Trophoblast cell (in vitro differentiated cells and primary cell): ENCODE data around the gene ANKS6.

ENCODE experiments used
- DNase-seq, 2 donors: peaks; one replicate each; pipeline ENCODE4 v3.0.0-alpha.2; 2016
- H2AFZ ChIP-seq: 2 replicates; pipeline ENCODE4 v1.6.1; 2013; ENCODE audit warnings: low read length, moderate library complexity, mild to moderate bottlenecking; ENCODE audit not compliant: insufficient read depth, poor library complexity
- H2AK5ac ChIP-seq: 2 replicates; pipeline ENCODE4 v1.6.1; 2013; ENCODE audit warnings: mild to moderate bottlenecking, low read length
- H2BK120ac ChIP-seq: 2 replicates; pipeline ENCODE4 v1.6.1; 2013; ENCODE audit warnings: low read length, mild to moderate bottlenecking, moderate library complexity; ENCODE audit not compliant: insufficient read depth, poor library complexity
- H2BK12ac ChIP-seq: 2 replicates; pipeline ENCODE4 v1.6.1; 2013; ENCODE audit warnings: mild to moderate bottlenecking, low read length, moderate library complexity
- H2BK5ac ChIP-seq: 2 replicates; pipeline ENCODE4 v1.6.1; 2013; ENCODE audit warnings: low read length, low read depth, moderate library complexity, mild to moderate bottlenecking; ENCODE audit not compliant: poor library complexity
- H3K14ac ChIP-seq: 2 replicates; pipeline ENCODE4 v1.6.1; 2013; ENCODE audit warnings: mild to moderate bottlenecking, low read length
- H3K18ac ChIP-seq: 2 replicates; pipeline ENCODE4 v1.6.1; 2013; ENCODE audit warnings: mild to moderate bottlenecking, low read length
- H3K23ac ChIP-seq: 2 replicates; pipeline ENCODE4 v1.6.1; 2013; ENCODE audit warnings: low read length
- H3K27ac ChIP-seq: 2 replicates; pipeline ENCODE4 v1.5.1; 2013; ENCODE audit warnings: low read depth, mild to moderate bottlenecking, inconsistent platforms, low read length, moderate library complexity
- H3K27me3 ChIP-seq: 2 replicates; pipeline ENCODE4 v1.6.1; 2013; ENCODE audit warnings: inconsistent platforms, mild to moderate bottlenecking, low read length, moderate library complexity; ENCODE audit not compliant: insufficient read depth
- H3K36me3 ChIP-seq, 2 experiments: 1 replicate in 1 of 2; 2 replicates in 1 of 2; pipeline ENCODE4 v1.6.1; 2013; ENCODE audit warnings: low read length in 2 of 2, mild to moderate bottlenecking in 2 of 2, moderate library complexity in 1 of 2; ENCODE audit not compliant: insufficient read depth in 2 of 2, control insufficient read depth in 1 of 2
- H3K4ac ChIP-seq: 2 replicates; pipeline ENCODE4 v1.6.1; 2013; ENCODE audit warnings: low read depth, mild to moderate bottlenecking, low read length, moderate library complexity
- H3K4me1 ChIP-seq, 2 experiments: 1 replicate in 1 of 2; 2 replicates in 1 of 2; pipeline ENCODE4 v1.6.1; 2013; ENCODE audit warnings: low read length in 2 of 2, mild to moderate bottlenecking in 2 of 2, moderate library complexity in 1 of 2; ENCODE audit not compliant: insufficient read depth in 2 of 2, control insufficient read depth in 1 of 2
- H3K4me2 ChIP-seq: 2 replicates; pipeline ENCODE4 v1.6.1; 2013; ENCODE audit warnings: inconsistent platforms, mild to moderate bottlenecking, low read length, moderate library complexity
- H3K4me3 ChIP-seq: 2 replicates; pipeline ENCODE4 v1.5.1; 2013; ENCODE audit warnings: mild to moderate bottlenecking, low read depth, low read length, inconsistent platforms
- H3K79me1 ChIP-seq: one replicate; pipeline ENCODE4 v1.6.1; 2013; ENCODE audit warnings: low read length
- H3K79me2 ChIP-seq: 2 replicates; pipeline ENCODE4 v1.6.1; 2013; ENCODE audit warnings: low read length, mild to moderate bottlenecking; ENCODE audit not compliant: control insufficient read depth, insufficient read depth, poor library complexity
- H3K9ac ChIP-seq: 2 replicates; pipeline ENCODE4 v1.6.1; 2013; ENCODE audit warnings: mild to moderate bottlenecking, low read length
- H3K9me3 ChIP-seq: 2 replicates; pipeline ENCODE4 v1.6.1; 2013; ENCODE audit warnings: low read depth, mild to moderate bottlenecking, control low read depth, inconsistent platforms, low read length; ENCODE audit not compliant: insufficient read depth
- H4K12ac ChIP-seq: 2 replicates; pipeline ENCODE4 v1.6.1; 2013; ENCODE audit warnings: low read depth, mild to moderate bottlenecking, low read length, moderate library complexity
- H4K8ac ChIP-seq: 2 replicates; pipeline ENCODE4 v1.6.1; 2013; ENCODE audit warnings: low read depth, mild to moderate bottlenecking, low read length, moderate library complexity
- H4K91ac ChIP-seq: one replicate; pipeline ENCODE4 v1.6.1; 2013; ENCODE audit warnings: low read depth, mild to moderate bottlenecking, low read length, moderate library complexity
- WGBS: extraction: QIAGEN DNeasy Blood & Tissue Kit; methylation state at CpG from one replicate; pipeline ENCODE4 v1.1.7; 2013; ENCODE audit warnings: missing lambda C conversion rate; ENCODE audit not compliant: insufficient read length, insufficient coverage; ENCODE audit errors: extremely low coverage; 5-methylcytosine and 5-hydroxymethylcytosine counted together

Gene ANKS6

DNA sequence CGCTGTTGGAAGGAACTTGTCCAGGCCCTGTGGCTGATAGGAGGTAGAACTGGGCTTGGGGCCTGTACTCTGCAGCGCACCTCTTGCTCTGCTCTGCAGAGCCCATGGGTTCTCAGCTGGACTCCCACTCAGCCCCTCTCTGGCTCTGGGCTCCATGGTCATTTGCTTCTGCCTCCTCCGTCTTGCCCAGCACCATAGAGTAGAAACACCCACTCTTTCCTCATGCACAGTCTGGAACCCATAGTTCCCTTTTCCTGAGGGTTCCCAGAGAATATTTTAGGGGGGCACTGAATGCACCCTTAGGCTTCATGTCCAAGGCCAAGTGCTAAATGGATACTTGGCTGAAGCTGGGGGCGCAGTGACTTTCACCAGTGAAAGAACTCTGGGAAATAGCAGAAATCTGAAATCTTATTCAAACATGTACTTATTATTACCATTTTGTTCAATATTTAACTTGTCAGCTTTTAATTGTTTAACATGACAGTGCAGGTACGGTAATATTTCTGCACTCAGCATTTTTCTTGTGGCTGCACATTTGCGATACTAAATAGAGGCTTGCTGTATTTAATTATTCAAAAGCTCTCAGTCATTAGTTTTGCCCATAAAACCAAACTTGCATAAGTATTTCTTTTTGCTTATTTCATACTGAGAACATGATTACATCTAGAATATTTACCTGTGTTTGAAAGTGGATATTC, 42.7 kb upstream of the ANKS6 start:
- WGBS = no CpG with 5 or more reads among the region's 6 CpGs

GRCh38 chr9:98838155-98838867, 42.0 kb upstream of the ANKS6 start:
- Histone ChIP-seq H3K23ac (no peak overlapping the region), H3K4me1 (no peaks in the 10 kb centered on the region), H3K14ac (no peak overlapping the region), H3K9ac (no peak overlapping the region), H2AFZ (no peak overlapping the region), H3K4ac (no peak overlapping the region), H2AK5ac (no peak overlapping the region), H3K4me2 (no peak overlapping the region), H3K36me3 (no peaks in the 10 kb centered on the region), H4K91ac (no peak overlapping the region), H3K79me2 (no peaks in the 10 kb centered on the region), H3K9me3 (no peaks in the 10 kb centered on the region), H2BK120ac (no peak overlapping the region), H3K4me3 (no peak overlapping the region), H4K8ac (no peak overlapping the region), H4K12ac (no peak overlapping the region), H3K18ac (no peak overlapping the region), H2BK12ac (no peak overlapping the region), H2BK5ac (no peak overlapping the region), H3K27ac (no peak overlapping the region), H3K27me3 (no peaks in the 10 kb centered on the region), H3K79me1 (no peaks in the 10 kb centered on the region)
- no peak for DNase-seq
- WGBS = no CpG with 5 or more reads among the region's 6 CpGs

More for the DNA sequence above, 42.7 kb upstream of the ANKS6 start:
- no peaks in the 10 kb centered on the region for H3K9me3 ChIP-seq
- no peaks in the 10 kb centered on the region for H3K36me3 ChIP-seq
- H3K23ac ChIP-seq = no peak overlapping the region
- no peak overlapping the region for H4K91ac ChIP-seq
- no peak overlapping the region for H4K12ac ChIP-seq
- no peak overlapping the region for H3K9ac ChIP-seq
- no peak overlapping the region for H2BK5ac ChIP-seq
- no peaks in the 10 kb centered on the region for H3K27me3 ChIP-seq
- no peak overlapping the region for H2AFZ ChIP-seq
- H2BK120ac ChIP-seq = no peak overlapping the region
- no peak overlapping the region for H2BK12ac ChIP-seq
- no peaks in the 10 kb centered on the region for H3K4me1 ChIP-seq
- no peak overlapping the region for H3K4me2 ChIP-seq
- no peak overlapping the region for H3K18ac ChIP-seq
- no peak overlapping the region for H3K14ac ChIP-seq
- no peak overlapping the region for H3K27ac ChIP-seq
- H3K79me1 ChIP-seq = no peaks in the 10 kb centered on the region
- H2AK5ac ChIP-seq = no peak overlapping the region
- no peaks in the 10 kb centered on the region for H3K79me2 ChIP-seq
- no peak for DNase-seq
- no peak overlapping the region for H4K8ac ChIP-seq
- H3K4me3 ChIP-seq = no peak overlapping the region
- H3K4ac ChIP-seq = no peak overlapping the region

DNA sequence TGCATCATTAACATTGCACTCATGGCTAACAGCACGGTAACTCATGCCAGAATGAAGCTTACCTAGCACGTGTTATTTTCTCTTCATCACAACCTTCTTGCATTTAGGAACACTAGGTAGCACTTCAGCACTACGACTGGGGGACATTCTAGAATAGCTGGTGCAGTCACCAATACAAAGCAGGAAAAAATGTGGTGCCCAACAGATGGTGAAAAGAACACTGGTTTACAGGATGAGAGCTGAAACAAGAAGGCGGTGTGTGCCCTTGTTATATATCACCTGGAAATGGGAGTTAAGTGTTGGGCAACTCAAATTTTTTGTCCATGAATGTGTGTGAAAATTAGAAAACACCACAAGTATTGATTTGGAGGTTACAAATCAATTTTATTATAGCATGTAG, 41.2 kb upstream of the ANKS6 start:
- Histone ChIP-seq H2AK5ac (no peak overlapping the region), H3K4me3 (no peak overlapping the region), H3K23ac (no peak overlapping the region), H2BK12ac (no peak overlapping the region), H3K79me1 (no peaks in the 10 kb centered on the region), H3K4ac (no peak overlapping the region), H3K4me1 (no peaks in the 10 kb centered on the region), H4K8ac (no peak overlapping the region), H3K27me3 (no peaks in the 10 kb centered on the region), H2BK5ac (no peak overlapping the region), H3K4me2 (no peak overlapping the region), H4K12ac (no peak overlapping the region), H2AFZ (no peak overlapping the region), H3K9me3 (no peaks in the 10 kb centered on the region), H3K9ac (no peak overlapping the region), H2BK120ac (no peak overlapping the region), H3K18ac (no peak overlapping the region), H3K36me3 (no peaks in the 10 kb centered on the region), H3K27ac (no peak overlapping the region), H4K91ac (no peak overlapping the region), H3K14ac (no peak overlapping the region), H3K79me2 (no peaks in the 10 kb centered on the region)
- no CpG with 5 or more reads among the region's 4 CpGs for WGBS
- no peak for DNase-seq

DNA sequence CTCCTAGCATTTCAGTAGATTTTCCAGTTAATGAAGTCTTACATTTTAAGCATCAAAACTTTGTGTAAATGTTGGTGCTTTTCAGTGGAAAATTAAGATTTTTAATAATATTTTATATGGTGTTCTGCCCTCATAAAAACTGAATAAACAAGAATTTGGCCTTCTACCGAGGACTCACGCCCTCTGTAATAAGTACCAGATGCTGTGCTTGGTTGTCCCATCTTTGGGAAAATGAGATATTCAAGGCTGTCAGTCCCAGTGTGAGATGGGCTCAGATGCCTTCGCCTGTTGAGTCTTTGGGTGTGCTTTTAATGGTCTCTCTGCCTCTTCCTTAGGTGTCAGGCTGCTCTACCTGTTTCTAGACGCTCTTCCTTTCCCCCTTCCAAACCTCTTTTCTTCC, 39.9 kb upstream of the ANKS6 start:
- no peaks in the 10 kb centered on the region for H3K36me3 ChIP-seq
- H3K27me3 ChIP-seq = no peaks in the 10 kb centered on the region
- H3K18ac ChIP-seq = no peak overlapping the region
- no peak overlapping the region for H4K8ac ChIP-seq
- no peak overlapping the region for H2AK5ac ChIP-seq
- H3K4me3 ChIP-seq = no peak overlapping the region
- no peak overlapping the region for H3K4ac ChIP-seq
- no peak overlapping the region for H2BK5ac ChIP-seq
- H2AFZ ChIP-seq = no peak overlapping the region
- no peak overlapping the region for H3K23ac ChIP-seq
- no peak overlapping the region for H3K4me2 ChIP-seq
- H3K14ac ChIP-seq = no peak overlapping the region
- no peak overlapping the region for H3K27ac ChIP-seq
- WGBS = no CpG with 5 or more reads among the region's 4 CpGs
- H3K4me1 ChIP-seq = no peaks in the 10 kb centered on the region
- no peaks in the 10 kb centered on the region for H3K79me1 ChIP-seq
- H4K12ac ChIP-seq = no peak overlapping the region
- no peak overlapping the region for H3K9ac ChIP-seq
- H4K91ac ChIP-seq = no peak overlapping the region
- no peaks in the 10 kb centered on the region for H3K79me2 ChIP-seq
- H2BK120ac ChIP-seq = no peak overlapping the region
- no peak overlapping the region for H2BK12ac ChIP-seq
- H3K9me3 ChIP-seq = no peaks in the 10 kb centered on the region
- no peak for DNase-seq
